GM23338 (cell line): ENCODE measurements around the gene DPPA2. TPM values are rescaled to one million over a fixed set of nuclear protein-coding genes. Genes with fewer than 3 reads are reported as not detected.

Experiments
- ATAC-seq: fragments of 200-7000 bp; cut with Tn5 transposase; 3 replicates; pipeline ENCODE4 v1.9.1; 2020
- DNase-seq: peaks from one replicate; pipeline ENCODE4 v3.0.0-alpha.2; 2015; ENCODE audit warnings: low spot score
- H2AFZ ChIP-seq: fragments of 200-600 bp; sonication (generic); 2 replicates; pipeline ENCODE4 v1.8.0; 2016; ENCODE audit warnings: antibody characterized with exemption, mild to moderate bottlenecking, moderate library complexity
- H3F3A ChIP-seq: fragments of 200-600 bp; sonication (generic); replicated peaks from 2 replicates; pipeline ENCODE4 v1.8.0; 2017; ENCODE audit warnings: antibody characterized with exemption, mixed run types, low read depth
- H3K27ac ChIP-seq: fragments of 200-600 bp; sonication (generic); 2 replicates; pipeline ENCODE4 v1.6.1; 2016; ENCODE audit warnings: low read depth
- H3K27me3 ChIP-seq: fragments of 200-600 bp; sonication (generic); 2 replicates; pipeline ENCODE4 v1.8.0; 2016; ENCODE audit warnings: mild to moderate bottlenecking, mixed run types, moderate library complexity; ENCODE audit not compliant: insufficient read depth
- H3K36me3 ChIP-seq: fragments of 200-600 bp; sonication (generic); 2 replicates; pipeline ENCODE4 v1.8.0; 2016; ENCODE audit warnings: mild to moderate bottlenecking; ENCODE audit not compliant: insufficient read depth
- H3K4me1 ChIP-seq: fragments of 200-600 bp; sonication (generic); 2 replicates; pipeline ENCODE4 v1.8.0; 2016; ENCODE audit warnings: mild to moderate bottlenecking, moderate library complexity; ENCODE audit not compliant: insufficient read depth
- H3K4me2 ChIP-seq: fragments of 200-600 bp; sonication (generic); 2 replicates; pipeline ENCODE4 v1.7.1; 2017; ENCODE audit warnings: mixed run types
- H3K4me3 ChIP-seq: fragments of 200-600 bp; sonication (generic); 2 replicates; pipeline ENCODE4 v1.6.1; 2016; ENCODE audit warnings: mixed run types
- H3K79me2 ChIP-seq: fragments of 200-600 bp; sonication (generic); replicated peaks from 2 replicates; pipeline ENCODE4 v1.8.0; 2017; ENCODE audit warnings: mild to moderate bottlenecking; ENCODE audit not compliant: insufficient read depth
- H3K9me2 ChIP-seq: fragments of 200-600 bp; sonication (generic); 2 replicates; pipeline ENCODE4 v1.8.0; 2017; ENCODE audit not compliant: insufficient read depth
- H4K20me1 ChIP-seq: fragments of 200-600 bp; sonication (generic); replicated peaks from 2 replicates; pipeline ENCODE4 v1.8.0; 2017; ENCODE audit warnings: mild to moderate bottlenecking; ENCODE audit not compliant: insufficient read depth
- H3K27ac Mint-ChIP-seq: 2 replicates; pipeline ENCODE4 v1.8.0; 2020; ENCODE audit warnings: inconsistent platforms, mild to moderate bottlenecking, moderate library complexity, mixed read lengths
- H3K27me3 Mint-ChIP-seq: 3 replicates; pipeline ENCODE4 v1.8.0; 2022; ENCODE audit warnings: low read depth, mild to moderate bottlenecking, moderate library complexity, mixed read lengths, inconsistent platforms; ENCODE audit not compliant: insufficient read depth, poor library complexity
- H3K36me3 Mint-ChIP-seq: 3 replicates; pipeline ENCODE4 v1.8.0; 2021; ENCODE audit warnings: low read depth, mild to moderate bottlenecking, inconsistent platforms, moderate library complexity, mixed read lengths
- H3K4me1 Mint-ChIP-seq: 3 replicates; pipeline ENCODE4 v1.8.0; 2020; ENCODE audit warnings: mild to moderate bottlenecking, inconsistent platforms, mixed read lengths
- H3K4me3 Mint-ChIP-seq: 3 replicates; pipeline ENCODE4 v1.8.0; 2021; ENCODE audit warnings: moderate library complexity, mild to moderate bottlenecking, inconsistent platforms, mixed read lengths
- H3K9me3 Mint-ChIP-seq: 3 replicates; pipeline ENCODE4 v1.8.0; 2020; ENCODE audit warnings: moderate library complexity, mild to moderate bottlenecking, inconsistent platforms, mixed read lengths
- CTCF ChIP-seq, 2 experiments: fragments of 200-600 bp in 1 of 2; sonication (generic) in 1 of 2; conservative IDR thresholded peaks; 2 replicates each; pipeline versions ENCODE4 v1.5.1 to v1.6.1; 2016 to 2017; ENCODE audit warnings: antibody characterized with exemption in 2 of 2, low read depth in 2 of 2, mild to moderate bottlenecking in 2 of 2, moderate library complexity in 1 of 2
- ETS1 ChIP-seq: IDR thresholded peaks from 2 replicates; pipeline ENCODE4 v1.6.1; 2016; ENCODE audit warnings: antibody characterized with exemption
- EZH2phosphoT487 ChIP-seq: fragments of 200-600 bp; sonication (generic); IDR thresholded peaks from one replicate; pipeline ENCODE4 v1.8.1; 2018; ENCODE audit warnings: antibody characterized with exemption; ENCODE audit not compliant: unreplicated experiment
- POLR2AphosphoS5 ChIP-seq: IDR thresholded peaks from 2 replicates; pipeline ENCODE4 v1.6.1; 2016; ENCODE audit warnings: antibody characterized with exemption, low read depth
- ZNF114 ChIP-seq: fragments of 250-450 bp; sonication (Bioruptor Pico); IDR thresholded peaks from 2 replicates; pipeline ENCODE4 v1.5.0; 2020; ENCODE audit warnings: mild to moderate bottlenecking, moderate library complexity
- ZNF462 ChIP-seq: fragments of 250-450 bp; sonication (Bioruptor Pico); IDR thresholded peaks from 2 replicates; pipeline ENCODE4 v1.5.0; 2020; ENCODE audit warnings: mild to moderate bottlenecking, moderate library complexity
- polyA plus RNA-seq: library from polyadenylated mRNA; unstranded; fragments of >200 nt; fragmentation: Nextera tagmentation; extraction: Ambion mirVana; gene quantifications from 2 replicates; pipeline ENCODE4 v1.2.1, GENCODE V29; 2016
- total RNA-seq: library from RNA; depleted of rRNA; stranded (reverse); fragments of >200 nt; shearing (Covaris generic); gene quantifications from 2 replicates; pipeline ENCODE4 v1.2.3, GENCODE V29; 2014

DPPA2 gene
- total and polyA plus RNA-seq, 2 experiments from 2014 or later, result 14.3 to 21.5 TPM

- TF ChIP-seq ZNF462 (CRISPR knock-in tag), result no peak
- no peak for TF ChIP-seq EZH2phosphoT487
- no peak for TF ChIP-seq ZNF114 (CRISPR knock-in tag)
- TF ChIP-seq POLR2AphosphoS5, result no peak
- no peak for TF ChIP-seq ETS1
These were observed 30.5 kb upstream of the DPPA2 start (continued) for GRCh38 chr3:109346770-109347295.

GRCh38 chr3:109346099-109346498 lies 29.8 kb upstream of the DPPA2 start:
- H3K4me1 Mint-ChIP-seq, result peaks cover 32% of the 10 kb centered on the region
- Histone ChIP-seq H3K4me3 (no peak overlapping the region), H3K4me2 (no peak overlapping the region), H3K4me1 (peaks cover 35% of the 10 kb centered on the region), H3K9me2 (no peaks in the 10 kb centered on the region), H3K27me3 (no peaks in the 10 kb centered on the region), H2AFZ (no peak overlapping the region), H4K20me1 (no peaks in the 10 kb centered on the region), H3K27ac (peak overlapping the region; percentile 64), H3F3A (no peaks in the 10 kb centered on the region; the same call in 1 of the 2 replicates), H3K36me3 (peaks cover 10% of the 10 kb centered on the region; the same call in 1 of the 2 replicates), H3K79me2 (peaks cover 62% of the 10 kb centered on the region)
- ATAC-seq (peak; percentile 84), DNase-seq (peak; percentile 55)
- peaks cover 76% of the 10 kb centered on the region for H3K36me3 Mint-ChIP-seq
- H3K27me3 Mint-ChIP-seq, result peaks cover 4% of the 10 kb centered on the region
- peaks cover 3% of the 10 kb centered on the region; the same call in 1 of the 3 replicates for H3K9me3 Mint-ChIP-seq
- TF ChIP-seq POLR2AphosphoS5 (no peak), CTCF (conservative IDR thresholded peaks at IDR 0.05; ENCODE audit: low read depth in 2 of 2) (peak in 1 of 2 experiments; percentile 19; a peak in 2 of 4 replicates)
- H3K27ac Mint-ChIP-seq, result no peak overlapping the region
- no peak overlapping the region for H3K4me3 Mint-ChIP-seq
